Measurements from ENCODE around the gene SEMA3A.

The SEMA3A gene

GRCh38 chr7:84181628-84182027 is 13.0 kb downstream of the SEMA3A start:
- no peak for TF ChIP-seq CTCF (conservative IDR thresholded peaks at IDR 0.05; ENCODE audit: low read depth, low read length)
- DNase-seq (ENCODE audit: low read depth), result no peak
- no peak overlapping the region for H3K4me3 ChIP-seq (ENCODE audit: low read length)

- no peak overlapping the region for H3K4me3 ChIP-seq (ENCODE audit: low read length)
- no peak for DNase-seq (ENCODE audit: low read depth)
- TF ChIP-seq CTCF (conservative IDR thresholded peaks at IDR 0.05; ENCODE audit: low read depth, low read length), result no peak
Observed at GRCh38 chr7:84177758-84178412, 16.7 kb downstream of the SEMA3A start.

- no peak for TF ChIP-seq CTCF (conservative IDR thresholded peaks at IDR 0.05; ENCODE audit: low read depth, low read length)
- no peak for DNase-seq (ENCODE audit: low read depth)
- no peak overlapping the region for H3K4me3 ChIP-seq (ENCODE audit: low read length)
Observed at GRCh38 chr7:84176716-84177115, 17.9 kb downstream of the SEMA3A start.

DNA sequence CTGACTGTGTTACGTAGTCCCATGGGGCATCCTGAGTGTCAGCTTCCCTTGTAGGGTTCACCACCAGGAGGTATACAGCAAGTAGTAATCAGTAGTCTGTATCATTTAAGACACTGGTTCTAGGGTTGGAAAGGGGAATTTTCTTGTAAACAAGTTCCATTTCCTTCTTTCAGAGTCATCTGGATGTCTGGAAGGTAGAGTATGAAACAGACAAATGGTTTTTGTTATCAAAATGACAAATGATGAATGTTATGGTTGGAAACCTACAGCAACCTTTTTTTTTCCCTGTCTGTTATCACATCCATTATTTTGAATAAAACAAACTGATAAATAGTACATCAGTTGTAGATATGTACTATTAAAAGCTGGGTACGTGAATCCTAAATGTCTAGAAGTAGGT is 19.1 kb downstream of the SEMA3A start:
- DNase-seq (ENCODE audit: low read depth), result no peak
- TF ChIP-seq CTCF (conservative IDR thresholded peaks at IDR 0.05; ENCODE audit: low read depth, low read length), result no peak
- no peak overlapping the region for H3K4me3 ChIP-seq (ENCODE audit: low read length)

DNA sequence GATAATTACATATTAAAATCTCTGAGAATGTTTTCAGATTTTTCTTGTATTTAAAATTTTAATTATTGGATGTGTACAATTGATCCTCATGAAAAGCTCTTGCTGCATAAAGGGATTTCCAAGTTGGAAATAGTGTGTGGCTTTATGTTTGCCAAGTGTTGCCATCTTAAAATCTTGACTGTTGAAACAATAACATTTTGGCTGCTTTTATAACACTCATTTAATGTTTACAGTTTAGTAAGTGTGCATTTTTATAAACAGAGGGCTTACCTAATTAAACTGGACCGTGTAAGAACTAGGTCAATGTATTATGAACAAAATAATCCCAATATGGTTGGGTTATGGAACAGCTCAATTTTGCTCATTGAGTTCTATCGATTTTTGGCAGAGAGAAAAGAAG is 23.9 kb downstream of the SEMA3A start:
- no peak overlapping the region for H3K4me3 ChIP-seq (ENCODE audit: low read length)
- no peak for TF ChIP-seq CTCF (conservative IDR thresholded peaks at IDR 0.05; ENCODE audit: low read depth, low read length)
- DNase-seq (ENCODE audit: low read depth), result no peak

DNA sequence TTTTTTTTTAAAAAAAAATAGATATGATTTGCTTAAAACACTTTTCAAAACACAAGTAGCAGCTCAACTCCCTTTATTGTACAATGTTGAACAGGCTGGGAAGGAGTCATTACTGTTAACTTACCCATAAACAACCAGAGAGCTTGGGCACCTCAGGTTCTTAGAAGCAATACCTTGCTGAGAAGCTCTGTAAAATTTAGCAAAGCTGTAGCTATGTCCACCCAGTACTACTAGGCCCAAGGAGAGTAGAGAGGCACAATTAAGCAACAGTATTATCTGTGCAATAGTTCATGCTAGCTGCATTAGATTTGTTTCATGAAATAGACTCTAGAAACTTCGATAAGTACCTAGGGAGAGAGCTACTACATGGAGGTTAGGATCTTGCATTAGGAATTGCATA is 32.0 kb downstream of the SEMA3A start:
- DNase-seq (ENCODE audit: low read depth), result no peak
- TF ChIP-seq CTCF (conservative IDR thresholded peaks at IDR 0.05; ENCODE audit: low read depth, low read length), result no peak

GRCh38 chr7:84162125-84162524 is 32.5 kb downstream of the SEMA3A start:
- no peak overlapping the region for H3K4me3 ChIP-seq (ENCODE audit: low read length)
- no peak for TF ChIP-seq CTCF (conservative IDR thresholded peaks at IDR 0.05; ENCODE audit: low read depth, low read length)
- DNase-seq (ENCODE audit: low read depth), result no peak

More for the DNA sequence above, 32.0 kb downstream of the SEMA3A start:
- H3K4me3 ChIP-seq (ENCODE audit: low read length), result no peak overlapping the region

Measured in retinal pigment epithelial cell (primary cell).